Progenitor cell of endocrine pancreas (in vitro differentiated cells): ENCODE measurements around the gene PRR35. TPM values are rescaled to one million over a fixed set of nuclear protein-coding genes. Genes with fewer than 3 reads are reported as not detected.

Experiments
- DNase-seq: peaks from one replicate; pipeline ENCODE4 v3.0.0; 2021; ENCODE audit warnings: low spot score; ENCODE audit not compliant: unreplicated experiment
- H3K27ac Mint-ChIP-seq: 2 replicates; pipeline ENCODE4 v1.8.0; 2021; ENCODE audit warnings: mild to moderate bottlenecking, moderate library complexity, mixed read lengths
- H3K27me3 Mint-ChIP-seq: 2 replicates; pipeline ENCODE4 v1.8.0; 2021; ENCODE audit warnings: mixed read lengths
- H3K36me3 Mint-ChIP-seq: 2 replicates; pipeline ENCODE4 v1.8.0; 2022; ENCODE audit warnings: mixed read lengths; ENCODE audit not compliant: insufficient read depth
- H3K4me1 Mint-ChIP-seq: 2 replicates; pipeline ENCODE4 v1.8.0; 2021; ENCODE audit warnings: low read depth, mixed read lengths
- H3K4me3 Mint-ChIP-seq: 2 replicates; pipeline ENCODE4 v1.8.0; 2021; ENCODE audit warnings: low read depth, mild to moderate bottlenecking, moderate library complexity, mixed read lengths
- H3K9me3 Mint-ChIP-seq: 2 replicates; pipeline ENCODE4 v1.8.0; 2021; ENCODE audit warnings: low read depth, mixed read lengths
- CTCF ChIP-seq: fragments of 200-600 bp; sonication (generic); IDR thresholded peaks from one replicate; pipeline ENCODE4 v1.5.0; 2021; ENCODE audit warnings: antibody characterized with exemption, mild to moderate bottlenecking; ENCODE audit not compliant: unreplicated experiment
- total RNA-seq: library from RNA; stranded (reverse); gene quantifications from 2 replicates; pipeline ENCODE4 v1.2.1, GENCODE V29; 2021

The PRR35 gene
- total RNA-seq, 1 donor from 2014 or later: not detected

- no peak for TF ChIP-seq CTCF
- no peak for DNase-seq
- Mint-ChIP-seq H3K27ac (no peak overlapping the region), H3K27me3 (no peaks in the 10 kb centered on the region), H3K4me1 (peaks cover 15% of the 10 kb centered on the region), H3K9me3 (no peaks in the 10 kb centered on the region), H3K36me3 (peaks cover 2% of the 10 kb centered on the region), H3K4me3 (no peak overlapping the region)
Observed at GRCh38 chr16:525123-525519, 35.1 kb upstream of the PRR35 start.

GRCh38 chr16:525520-526180 is 34.5 kb upstream of the PRR35 start:
- peaks cover 2% of the 10 kb centered on the region for H3K36me3 Mint-ChIP-seq
- no peak for TF ChIP-seq CTCF
- no peaks in the 10 kb centered on the region for H3K9me3 Mint-ChIP-seq
- no peak for DNase-seq
- H3K4me1 Mint-ChIP-seq: peaks cover 15% of the 10 kb centered on the region
- H3K27me3 Mint-ChIP-seq: no peaks in the 10 kb centered on the region
- peak overlapping the region; percentile 81 for H3K4me3 Mint-ChIP-seq
- peak overlapping the region; percentile 16 for H3K27ac Mint-ChIP-seq

- peaks cover 15% of the 10 kb centered on the region for H3K4me1 Mint-ChIP-seq
- no peaks in the 10 kb centered on the region for H3K9me3 Mint-ChIP-seq
- peak overlapping the region; percentile 81 for H3K4me3 Mint-ChIP-seq
- H3K27me3 Mint-ChIP-seq: no peaks in the 10 kb centered on the region
- H3K27ac Mint-ChIP-seq: peak overlapping the region; percentile 85
- H3K36me3 Mint-ChIP-seq: peaks cover 2% of the 10 kb centered on the region
- peak; percentile 35 for DNase-seq
- TF ChIP-seq CTCF: no peak
Observed at GRCh38 chr16:526181-527014, 33.8 kb upstream of the PRR35 start.

GRCh38 chr16:527015-527903 is 32.9 kb upstream of the PRR35 start, which contains the start of gene CAPN15:
Gene CAPN15, plus strand, starts transcription at chr16:527712. Its CDS starts 19,127 bp downstream, at chr16:546839.
- Mint-ChIP-seq H3K4me1 (peaks cover 15% of the 10 kb centered on the region), H3K9me3 (no peaks in the 10 kb centered on the region), H3K27ac (peak within 1 kb of the TSS; percentile 85), H3K4me3 (peak within 1 kb of the TSS; percentile 81), H3K36me3 (peaks cover 2% of the 10 kb centered on the region), H3K27me3 (no peaks in the 10 kb centered on the region)
- TF ChIP-seq CTCF: peak; percentile 27
- peak; percentile 85 for DNase-seq
